ENCODE results near the gene ZNF511.

The ZNF511 gene

DNA sequence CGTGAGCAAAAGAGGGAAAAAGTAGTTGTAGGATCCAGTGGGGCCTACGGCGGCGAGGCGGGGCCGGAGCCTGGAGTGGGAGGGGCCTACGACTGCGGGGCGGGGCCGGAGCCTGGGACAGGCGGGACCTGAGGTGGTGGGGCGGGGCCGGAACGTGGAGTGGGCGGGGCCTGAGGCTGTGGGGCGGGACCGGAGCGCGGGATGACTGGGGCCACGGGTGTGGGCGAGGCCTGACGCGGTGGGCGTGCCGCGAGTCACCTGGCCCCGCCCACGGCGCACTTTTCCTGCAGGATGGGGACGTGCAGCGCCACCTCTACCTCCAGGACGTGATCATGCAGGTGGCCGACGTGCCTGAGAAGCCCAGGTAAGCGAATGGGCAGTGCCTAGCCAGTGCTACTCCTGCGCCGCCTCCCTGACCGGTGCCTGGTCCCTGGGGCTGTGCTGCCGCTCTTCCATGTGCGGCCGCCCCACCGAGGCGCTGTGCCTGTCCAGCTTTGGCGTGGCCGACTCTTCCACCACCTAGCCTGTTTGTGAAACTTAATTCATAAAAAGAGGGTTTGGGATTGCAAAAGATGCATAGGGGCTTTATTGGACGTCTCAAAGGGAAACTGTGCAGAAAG is 496 bp downstream of the ZNF511 start (continued):
- TF ChIP-seq ZIC2 (tag by site-specific recombination; IDR thresholded peaks at IDR 0.05) = no peak
- TF ChIP-seq, protein P1, sequence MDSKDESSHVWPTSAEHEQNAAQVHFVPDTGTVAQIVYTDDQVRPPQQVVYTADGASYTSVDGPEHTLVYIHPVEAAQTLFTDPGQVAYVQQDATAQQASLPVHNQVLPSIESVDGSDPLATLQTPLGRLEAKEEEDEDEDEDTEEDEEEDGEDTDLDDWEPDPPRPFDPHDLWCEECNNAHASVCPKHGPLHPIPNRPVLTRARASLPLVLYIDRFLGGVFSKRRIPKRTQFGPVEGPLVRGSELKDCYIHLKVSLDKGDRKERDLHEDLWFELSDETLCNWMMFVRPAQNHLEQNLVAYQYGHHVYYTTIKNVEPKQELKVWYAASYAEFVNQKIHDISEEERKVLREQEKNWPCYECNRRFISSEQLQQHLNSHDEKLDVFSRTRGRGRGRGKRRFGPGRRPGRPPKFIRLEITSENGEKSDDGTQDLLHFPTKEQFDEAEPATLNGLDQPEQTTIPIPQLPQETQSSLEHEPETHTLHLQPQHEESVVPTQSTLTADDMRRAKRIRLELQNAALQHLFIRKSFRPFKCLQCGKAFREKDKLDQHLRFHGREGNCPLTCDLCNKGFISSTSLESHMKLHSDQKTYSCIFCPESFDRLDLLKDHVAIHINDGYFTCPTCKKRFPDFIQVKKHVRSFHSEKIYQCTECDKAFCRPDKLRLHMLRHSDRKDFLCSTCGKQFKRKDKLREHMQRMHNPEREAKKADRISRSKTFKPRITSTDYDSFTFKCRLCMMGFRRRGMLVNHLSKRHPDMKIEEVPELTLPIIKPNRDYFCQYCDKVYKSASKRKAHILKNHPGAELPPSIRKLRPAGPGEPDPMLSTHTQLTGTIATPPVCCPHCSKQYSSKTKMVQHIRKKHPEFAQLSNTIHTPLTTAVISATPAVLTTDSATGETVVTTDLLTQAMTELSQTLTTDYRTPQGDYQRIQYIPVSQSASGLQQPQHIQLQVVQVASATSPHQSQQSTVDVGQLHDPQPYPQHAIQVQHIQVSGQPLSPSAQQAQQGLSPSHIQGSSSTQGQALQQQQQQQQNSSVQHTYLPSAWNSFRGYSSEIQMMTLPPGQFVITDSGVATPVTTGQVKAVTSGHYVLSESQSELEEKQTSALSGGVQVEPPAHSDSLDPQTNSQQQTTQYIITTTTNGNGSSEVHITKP (tag by site-specific recombination; IDR thresholded peaks at IDR 0.05) = no peak
- TF ChIP-seq, protein P2, sequence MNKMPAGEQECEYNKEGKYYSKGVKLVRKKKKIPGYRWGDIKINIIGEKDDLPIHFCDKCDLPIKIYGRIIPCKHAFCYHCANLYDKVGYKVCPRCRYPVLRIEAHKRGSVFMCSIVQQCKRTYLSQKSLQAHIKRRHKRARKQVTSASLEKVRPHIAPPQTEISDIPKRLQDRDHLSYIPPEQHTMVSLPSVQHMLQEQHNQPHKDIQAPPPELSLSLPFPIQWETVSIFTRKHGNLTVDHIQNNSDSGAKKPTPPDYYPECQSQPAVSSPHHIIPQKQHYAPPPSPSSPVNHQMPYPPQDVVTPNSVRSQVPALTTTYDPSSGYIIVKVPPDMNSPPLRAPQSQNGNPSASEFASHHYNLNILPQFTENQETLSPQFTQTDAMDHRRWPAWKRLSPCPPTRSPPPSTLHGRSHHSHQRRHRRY (tag by site-specific recombination; IDR thresholded peaks at IDR 0.05) = no peak
- TF ChIP-seq OSR2 (tag by site-specific recombination; IDR thresholded peaks at IDR 0.05) = no peak
- no peak for TF ChIP-seq ZNF514 (tag by site-specific recombination; IDR thresholded peaks at IDR 0.05)
- TF ChIP-seq ZNF423 (tag by site-specific recombination; IDR thresholded peaks at IDR 0.05) = no peak
- TF ChIP-seq KLF8 (tag by site-specific recombination; IDR thresholded peaks at IDR 0.05) = peak; percentile 85; the same call in 1 of the 2 replicates
- TF ChIP-seq, protein P3, sequence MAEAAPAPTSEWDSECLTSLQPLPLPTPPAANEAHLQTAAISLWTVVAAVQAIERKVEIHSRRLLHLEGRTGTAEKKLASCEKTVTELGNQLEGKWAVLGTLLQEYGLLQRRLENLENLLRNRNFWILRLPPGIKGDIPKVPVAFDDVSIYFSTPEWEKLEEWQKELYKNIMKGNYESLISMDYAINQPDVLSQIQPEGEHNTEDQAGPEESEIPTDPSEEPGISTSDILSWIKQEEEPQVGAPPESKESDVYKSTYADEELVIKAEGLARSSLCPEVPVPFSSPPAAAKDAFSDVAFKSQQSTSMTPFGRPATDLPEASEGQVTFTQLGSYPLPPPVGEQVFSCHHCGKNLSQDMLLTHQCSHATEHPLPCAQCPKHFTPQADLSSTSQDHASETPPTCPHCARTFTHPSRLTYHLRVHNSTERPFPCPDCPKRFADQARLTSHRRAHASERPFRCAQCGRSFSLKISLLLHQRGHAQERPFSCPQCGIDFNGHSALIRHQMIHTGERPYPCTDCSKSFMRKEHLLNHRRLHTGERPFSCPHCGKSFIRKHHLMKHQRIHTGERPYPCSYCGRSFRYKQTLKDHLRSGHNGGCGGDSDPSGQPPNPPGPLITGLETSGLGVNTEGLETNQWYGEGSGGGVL (tag by site-specific recombination; IDR thresholded peaks at IDR 0.05) = no peak
- TF ChIP-seq ZNF433 (tag by site-specific recombination; IDR thresholded peaks at IDR 0.05; ENCODE audit: low read depth) = no peak
- TF ChIP-seq ZNF274 (IDR thresholded peaks at IDR 0.05; ENCODE audit: low read length) = no peak
- no peak for TF ChIP-seq ZNF274 (tag by site-specific recombination; IDR thresholded peaks at IDR 0.05; ENCODE audit: borderline replicate concordance)
- TF ChIP-seq, protein P4, sequence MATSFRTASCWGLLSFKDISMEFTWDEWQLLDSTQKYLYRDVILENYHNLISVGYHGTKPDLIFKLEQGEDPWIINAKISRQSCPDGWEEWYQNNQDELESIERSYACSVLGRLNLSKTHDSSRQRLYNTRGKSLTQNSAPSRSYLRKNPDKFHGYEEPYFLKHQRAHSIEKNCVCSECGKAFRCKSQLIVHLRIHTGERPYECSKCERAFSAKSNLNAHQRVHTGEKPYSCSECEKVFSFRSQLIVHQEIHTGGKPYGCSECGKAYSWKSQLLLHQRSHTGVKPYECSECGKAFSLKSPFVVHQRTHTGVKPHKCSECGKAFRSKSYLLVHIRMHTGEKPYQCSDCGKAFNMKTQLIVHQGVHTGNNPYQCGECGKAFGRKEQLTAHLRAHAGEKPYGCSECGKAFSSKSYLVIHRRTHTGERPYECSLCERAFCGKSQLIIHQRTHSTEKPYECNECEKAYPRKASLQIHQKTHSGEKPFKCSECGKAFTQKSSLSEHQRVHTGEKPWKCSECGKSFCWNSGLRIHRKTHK (tag by site-specific recombination; IDR thresholded peaks at IDR 0.05) = no peak
- TF ChIP-seq, protein P5, sequence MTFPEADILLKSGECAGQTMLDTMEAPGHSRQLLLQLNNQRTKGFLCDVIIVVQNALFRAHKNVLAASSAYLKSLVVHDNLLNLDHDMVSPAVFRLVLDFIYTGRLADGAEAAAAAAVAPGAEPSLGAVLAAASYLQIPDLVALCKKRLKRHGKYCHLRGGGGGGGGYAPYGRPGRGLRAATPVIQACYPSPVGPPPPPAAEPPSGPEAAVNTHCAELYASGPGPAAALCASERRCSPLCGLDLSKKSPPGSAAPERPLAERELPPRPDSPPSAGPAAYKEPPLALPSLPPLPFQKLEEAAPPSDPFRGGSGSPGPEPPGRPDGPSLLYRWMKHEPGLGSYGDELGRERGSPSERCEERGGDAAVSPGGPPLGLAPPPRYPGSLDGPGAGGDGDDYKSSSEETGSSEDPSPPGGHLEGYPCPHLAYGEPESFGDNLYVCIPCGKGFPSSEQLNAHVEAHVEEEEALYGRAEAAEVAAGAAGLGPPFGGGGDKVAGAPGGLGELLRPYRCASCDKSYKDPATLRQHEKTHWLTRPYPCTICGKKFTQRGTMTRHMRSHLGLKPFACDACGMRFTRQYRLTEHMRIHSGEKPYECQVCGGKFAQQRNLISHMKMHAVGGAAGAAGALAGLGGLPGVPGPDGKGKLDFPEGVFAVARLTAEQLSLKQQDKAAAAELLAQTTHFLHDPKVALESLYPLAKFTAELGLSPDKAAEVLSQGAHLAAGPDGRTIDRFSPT (tag by site-specific recombination; IDR thresholded peaks at IDR 0.05) = no peak
- no peak for TF ChIP-seq ZNF76 (tag by site-specific recombination; IDR thresholded peaks at IDR 0.05; ENCODE audit: borderline replicate concordance, low read depth)
- no peak for TF ChIP-seq ZBTB20 (tag by site-specific recombination; IDR thresholded peaks at IDR 0.05)
- TF ChIP-seq, protein P6, sequence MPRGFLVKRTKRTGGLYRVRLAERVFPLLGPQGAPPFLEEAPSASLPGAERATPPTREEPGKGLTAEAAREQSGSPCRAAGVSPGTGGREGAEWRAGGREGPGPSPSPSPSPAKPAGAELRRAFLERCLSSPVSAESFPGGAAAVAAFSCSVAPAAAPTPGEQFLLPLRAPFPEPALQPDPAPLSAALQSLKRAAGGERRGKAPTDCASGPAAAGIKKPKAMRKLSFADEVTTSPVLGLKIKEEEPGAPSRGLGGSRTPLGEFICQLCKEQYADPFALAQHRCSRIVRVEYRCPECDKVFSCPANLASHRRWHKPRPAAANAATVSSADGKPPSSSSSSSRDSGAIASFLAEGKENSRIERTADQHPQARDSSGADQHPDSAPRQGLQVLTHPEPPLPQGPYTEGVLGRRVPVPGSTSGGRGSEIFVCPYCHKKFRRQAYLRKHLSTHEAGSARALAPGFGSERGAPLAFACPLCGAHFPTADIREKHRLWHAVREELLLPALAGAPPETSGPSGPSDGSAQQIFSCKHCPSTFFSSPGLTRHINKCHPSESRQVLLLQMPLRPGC (tag by site-specific recombination; IDR thresholded peaks at IDR 0.05) = no peak
- TF ChIP-seq ZXDB (tag by site-specific recombination; IDR thresholded peaks at IDR 0.05) = no peak
- no peak for TF ChIP-seq GLI4 (tag by site-specific recombination; IDR thresholded peaks at IDR 0.05)
- no peak for TF ChIP-seq ZNF776 (tag by site-specific recombination; IDR thresholded peaks at IDR 0.05; ENCODE audit: borderline replicate concordance)
- TF ChIP-seq ZNF660 (tag by site-specific recombination; IDR thresholded peaks at IDR 0.05) = no peak
- TF ChIP-seq ZNF777 (tag by site-specific recombination; IDR thresholded peaks at IDR 0.05; ENCODE audit: borderline replicate concordance) = no peak
- TF ChIP-seq, protein P7, sequence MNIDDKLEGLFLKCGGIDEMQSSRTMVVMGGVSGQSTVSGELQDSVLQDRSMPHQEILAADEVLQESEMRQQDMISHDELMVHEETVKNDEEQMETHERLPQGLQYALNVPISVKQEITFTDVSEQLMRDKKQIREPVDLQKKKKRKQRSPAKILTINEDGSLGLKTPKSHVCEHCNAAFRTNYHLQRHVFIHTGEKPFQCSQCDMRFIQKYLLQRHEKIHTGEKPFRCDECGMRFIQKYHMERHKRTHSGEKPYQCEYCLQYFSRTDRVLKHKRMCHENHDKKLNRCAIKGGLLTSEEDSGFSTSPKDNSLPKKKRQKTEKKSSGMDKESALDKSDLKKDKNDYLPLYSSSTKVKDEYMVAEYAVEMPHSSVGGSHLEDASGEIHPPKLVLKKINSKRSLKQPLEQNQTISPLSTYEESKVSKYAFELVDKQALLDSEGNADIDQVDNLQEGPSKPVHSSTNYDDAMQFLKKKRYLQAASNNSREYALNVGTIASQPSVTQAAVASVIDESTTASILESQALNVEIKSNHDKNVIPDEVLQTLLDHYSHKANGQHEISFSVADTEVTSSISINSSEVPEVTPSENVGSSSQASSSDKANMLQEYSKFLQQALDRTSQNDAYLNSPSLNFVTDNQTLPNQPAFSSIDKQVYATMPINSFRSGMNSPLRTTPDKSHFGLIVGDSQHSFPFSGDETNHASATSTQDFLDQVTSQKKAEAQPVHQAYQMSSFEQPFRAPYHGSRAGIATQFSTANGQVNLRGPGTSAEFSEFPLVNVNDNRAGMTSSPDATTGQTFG (tag by site-specific recombination; IDR thresholded peaks at IDR 0.05; ENCODE audit: borderline replicate concordance) = no peak
- no peak for TF ChIP-seq ZNF221 (tag by site-specific recombination; IDR thresholded peaks at IDR 0.05; ENCODE audit: borderline replicate concordance)

Measured in HEK293 (cell line).